GM12875 (cell line): ENCODE data around the gene STEAP1B.

ENCODE experiments used
- H3K4me3 ChIP-seq: one replicate; pipeline ENCODE4 v1.5.1; 2011; ENCODE audit warnings: low read depth, low read length, control low read depth
- CTCF ChIP-seq: IDR thresholded peaks from 2 replicates; pipeline ENCODE4 v1.5.1; 2011; ENCODE audit warnings: low read depth, mild to moderate bottlenecking, control low read depth, inconsistent platforms, low read length, moderate library complexity, borderline replicate concordance; ENCODE audit not compliant: insufficient read depth

The STEAP1B gene

DNA sequence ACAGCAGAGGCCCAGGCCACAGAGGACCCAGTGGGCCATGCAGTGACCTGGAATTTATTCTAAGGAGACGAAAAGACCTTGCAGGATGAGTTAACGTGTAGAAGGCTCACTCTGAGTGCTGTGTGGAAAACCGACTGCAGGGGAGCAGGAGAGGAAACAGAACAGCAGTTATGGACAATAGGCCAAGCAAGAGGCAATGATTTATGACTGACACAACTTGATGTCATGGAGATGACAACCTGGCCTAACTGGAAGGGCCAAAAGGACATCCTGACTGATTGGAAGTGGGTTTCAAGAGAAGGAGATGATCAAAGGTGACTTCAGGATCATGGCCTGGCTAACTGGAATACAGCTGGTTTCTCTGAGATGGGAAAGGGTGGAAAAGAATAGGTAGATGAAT, 72.9 kb downstream of the STEAP1B start:
- no peak overlapping the region for H3K4me3 ChIP-seq
- no peak for TF ChIP-seq CTCF

DNA sequence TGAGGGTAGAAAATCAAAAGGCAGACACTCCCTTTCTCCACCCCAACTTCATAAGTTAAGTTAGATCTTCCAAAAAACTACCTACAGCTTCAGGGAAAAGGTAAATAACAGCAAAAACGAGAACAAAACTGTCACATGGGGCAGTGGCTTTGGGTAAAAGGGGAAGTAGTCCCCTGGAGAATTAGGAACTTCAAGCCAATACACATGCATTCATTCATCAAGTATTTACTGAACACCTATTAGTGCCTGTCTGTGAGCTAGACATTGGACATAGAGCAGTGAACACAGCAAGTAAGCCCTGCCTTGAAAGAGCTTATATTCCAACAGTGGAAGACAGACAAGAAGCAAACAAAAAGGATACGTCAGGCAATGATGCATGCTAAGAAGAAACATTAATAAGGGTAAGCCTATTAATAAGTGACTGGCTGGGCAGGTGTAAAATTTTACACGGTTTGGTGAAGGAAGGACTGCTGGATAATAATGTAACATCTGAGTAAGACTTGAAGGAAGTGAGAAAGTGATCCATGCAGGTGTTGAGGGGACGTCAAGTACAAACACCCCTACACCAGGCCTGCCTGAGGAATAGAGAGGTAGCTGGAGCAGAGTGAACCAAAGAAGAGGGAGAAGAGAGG, 73.4 kb downstream of the STEAP1B start:
- TF ChIP-seq CTCF, result no peak
- H3K4me3 ChIP-seq, result no peak overlapping the region

GRCh38 chr7:22425361-22425760, 74.6 kb downstream of the STEAP1B start:
- no peak overlapping the region for H3K4me3 ChIP-seq
- no peak for TF ChIP-seq CTCF

- no peak for TF ChIP-seq CTCF
- no peak overlapping the region for H3K4me3 ChIP-seq
Observed at GRCh38 chr7:22422831-22423615, 77.0 kb downstream of the STEAP1B start.

GRCh38 chr7:22420973-22421635, 78.9 kb downstream of the STEAP1B start:
- no peak for TF ChIP-seq CTCF
- no peak overlapping the region for H3K4me3 ChIP-seq

DNA sequence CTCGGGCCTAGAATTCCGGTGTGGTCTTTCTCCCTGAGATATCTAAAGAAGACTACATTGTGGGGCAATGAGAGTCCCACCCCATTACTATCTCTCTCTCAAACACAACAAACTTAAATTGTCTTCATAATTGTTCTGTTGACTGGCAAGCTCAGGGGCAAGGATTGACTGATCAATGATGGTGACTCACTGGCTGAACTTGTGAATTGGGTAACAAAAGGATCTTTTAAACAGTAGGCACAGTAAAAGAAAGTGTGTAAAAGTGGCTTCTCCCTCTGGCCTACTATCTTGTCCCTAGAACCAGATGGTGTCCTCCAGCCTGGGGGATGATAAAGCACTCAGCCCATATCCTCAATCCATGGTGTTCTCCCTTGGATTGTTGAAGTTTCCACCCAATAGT, 80.0 kb downstream of the STEAP1B start:
- H3K4me3 ChIP-seq, result no peak overlapping the region
- TF ChIP-seq CTCF, result no peak
